WTC11 (cell line): ENCODE measurements around the gene PDGFRA.

Experiments
- ATF6 ChIP-seq: sonication (generic); formaldehyde crosslinking; IDR thresholded peaks from 2 replicates; pipeline ENCODE4 v1.8.1; 2023; ENCODE audit warnings: mild to moderate bottlenecking, missing genetic modification reagents
- CTCF ChIP-seq: fragments of 200-600 bp; IDR thresholded peaks from 2 replicates; pipeline ENCODE4 v1.8.0; 2022; ENCODE audit warnings: antibody characterized with exemption
- TF ChIP-seq, protein P1 (sequence below): fragments of 250-450 bp; sonication (Bioruptor Pico); IDR thresholded peaks from 2 replicates; pipeline ENCODE4 v1.9.0; 2021; ENCODE audit warnings: mild to moderate bottlenecking

- TF ChIP-seq, protein P1, sequence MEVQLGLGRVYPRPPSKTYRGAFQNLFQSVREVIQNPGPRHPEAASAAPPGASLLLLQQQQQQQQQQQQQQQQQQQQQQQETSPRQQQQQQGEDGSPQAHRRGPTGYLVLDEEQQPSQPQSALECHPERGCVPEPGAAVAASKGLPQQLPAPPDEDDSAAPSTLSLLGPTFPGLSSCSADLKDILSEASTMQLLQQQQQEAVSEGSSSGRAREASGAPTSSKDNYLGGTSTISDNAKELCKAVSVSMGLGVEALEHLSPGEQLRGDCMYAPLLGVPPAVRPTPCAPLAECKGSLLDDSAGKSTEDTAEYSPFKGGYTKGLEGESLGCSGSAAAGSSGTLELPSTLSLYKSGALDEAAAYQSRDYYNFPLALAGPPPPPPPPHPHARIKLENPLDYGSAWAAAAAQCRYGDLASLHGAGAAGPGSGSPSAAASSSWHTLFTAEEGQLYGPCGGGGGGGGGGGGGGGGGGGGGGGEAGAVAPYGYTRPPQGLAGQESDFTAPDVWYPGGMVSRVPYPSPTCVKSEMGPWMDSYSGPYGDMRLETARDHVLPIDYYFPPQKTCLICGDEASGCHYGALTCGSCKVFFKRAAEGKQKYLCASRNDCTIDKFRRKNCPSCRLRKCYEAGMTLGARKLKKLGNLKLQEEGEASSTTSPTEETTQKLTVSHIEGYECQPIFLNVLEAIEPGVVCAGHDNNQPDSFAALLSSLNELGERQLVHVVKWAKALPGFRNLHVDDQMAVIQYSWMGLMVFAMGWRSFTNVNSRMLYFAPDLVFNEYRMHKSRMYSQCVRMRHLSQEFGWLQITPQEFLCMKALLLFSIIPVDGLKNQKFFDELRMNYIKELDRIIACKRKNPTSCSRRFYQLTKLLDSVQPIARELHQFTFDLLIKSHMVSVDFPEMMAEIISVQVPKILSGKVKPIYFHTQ (CRISPR knock-in tag): no peak
- no peak for TF ChIP-seq CTCF
- no peak for TF ChIP-seq ATF6
Observed at GRCh38 chr4:54332542-54332941, 103.4 kb downstream of the PDGFRA start.
